GM12878 (cell line): ENCODE results near the gene RFXANK.

ENCODE experiments used
- ESRRA ChIP-seq: IDR thresholded peaks from 2 replicates; pipeline ENCODE4 v1.6.1; 2012; ENCODE audit warnings: mild to moderate bottlenecking, low read length, improper control_type of control experiment
- MAX ChIP-seq: IDR thresholded peaks from 2 replicates; pipeline ENCODE4 v1.6.1; 2012; ENCODE audit warnings: low read depth, low read length, improper control_type of control experiment

- TF ChIP-seq ESRRA (peak; percentile 56; the same call in 1 of the 2 replicates), MAX (peak; percentile 58)
Measured at GRCh38 chr19:19192078-19192882, at the start of gene RFXANK, which contains the start of gene BORCS8.
